C4-2B (cell line): ENCODE measurements around the gene GDF2.

Experiments
- H3K27ac ChIP-seq: fragments of 450-650 bp; 2 replicates; pipeline ENCODE4 v1.5.1; 2017
- ZFX ChIP-seq: fragments of 450-650 bp; IDR thresholded peaks from 2 replicates; pipeline ENCODE4 v1.6.1; 2017
- TF ChIP-seq, protein P1 (sequence below): fragments of 450-650 bp; conservative IDR thresholded peaks from 2 replicates; pipeline ENCODE4 v1.5.1; 2017; ENCODE audit warnings: mild to moderate bottlenecking

Gene GDF2

DNA sequence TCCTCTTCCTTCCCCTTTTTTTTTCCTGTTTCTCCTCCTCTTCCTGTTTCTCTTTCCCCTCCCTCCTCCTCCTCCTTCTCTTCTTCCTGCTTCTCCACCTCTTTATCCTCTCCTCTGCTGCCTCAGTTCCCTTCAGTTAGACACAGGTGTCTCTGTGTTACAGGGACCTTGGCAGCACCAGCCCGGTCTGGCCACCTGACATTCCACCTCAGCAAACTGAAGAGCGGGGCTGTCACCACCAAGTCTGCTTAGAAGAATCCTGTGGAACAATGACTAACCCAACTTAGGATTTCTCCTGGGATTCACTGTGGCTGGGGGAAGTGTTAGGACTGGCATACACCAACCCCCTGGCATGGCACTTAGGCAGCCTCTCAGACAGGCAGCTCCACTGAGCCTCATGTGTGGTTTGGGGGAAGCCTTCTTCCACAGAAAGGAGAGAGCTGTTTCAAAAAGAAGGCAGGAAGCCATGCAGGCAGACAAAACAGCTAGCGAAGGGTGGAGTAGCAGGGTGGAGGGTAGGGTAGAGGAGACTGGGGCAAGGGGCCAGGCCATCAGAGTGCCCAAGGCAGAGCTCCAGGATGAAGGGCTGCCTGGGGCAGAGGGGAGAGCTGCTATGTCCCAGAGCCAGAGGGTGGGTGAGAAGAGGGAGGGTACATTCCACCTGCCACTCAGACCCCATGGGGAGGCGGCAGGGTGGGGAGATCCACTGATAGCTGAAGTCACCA is 35.5 kb upstream of the GDF2 start:
- no peak for TF ChIP-seq ZFX
- TF ChIP-seq, protein P1, sequence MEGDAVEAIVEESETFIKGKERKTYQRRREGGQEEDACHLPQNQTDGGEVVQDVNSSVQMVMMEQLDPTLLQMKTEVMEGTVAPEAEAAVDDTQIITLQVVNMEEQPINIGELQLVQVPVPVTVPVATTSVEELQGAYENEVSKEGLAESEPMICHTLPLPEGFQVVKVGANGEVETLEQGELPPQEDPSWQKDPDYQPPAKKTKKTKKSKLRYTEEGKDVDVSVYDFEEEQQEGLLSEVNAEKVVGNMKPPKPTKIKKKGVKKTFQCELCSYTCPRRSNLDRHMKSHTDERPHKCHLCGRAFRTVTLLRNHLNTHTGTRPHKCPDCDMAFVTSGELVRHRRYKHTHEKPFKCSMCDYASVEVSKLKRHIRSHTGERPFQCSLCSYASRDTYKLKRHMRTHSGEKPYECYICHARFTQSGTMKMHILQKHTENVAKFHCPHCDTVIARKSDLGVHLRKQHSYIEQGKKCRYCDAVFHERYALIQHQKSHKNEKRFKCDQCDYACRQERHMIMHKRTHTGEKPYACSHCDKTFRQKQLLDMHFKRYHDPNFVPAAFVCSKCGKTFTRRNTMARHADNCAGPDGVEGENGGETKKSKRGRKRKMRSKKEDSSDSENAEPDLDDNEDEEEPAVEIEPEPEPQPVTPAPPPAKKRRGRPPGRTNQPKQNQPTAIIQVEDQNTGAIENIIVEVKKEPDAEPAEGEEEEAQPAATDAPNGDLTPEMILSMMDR, result no peak
- no peak overlapping the region for H3K27ac ChIP-seq

- TF ChIP-seq, protein P1, result no peak
- no peak for TF ChIP-seq ZFX
- no peak overlapping the region for H3K27ac ChIP-seq
These were observed 34.9 kb upstream of the GDF2 start for GRCh38 chr10:47287365-47287802.

DNA sequence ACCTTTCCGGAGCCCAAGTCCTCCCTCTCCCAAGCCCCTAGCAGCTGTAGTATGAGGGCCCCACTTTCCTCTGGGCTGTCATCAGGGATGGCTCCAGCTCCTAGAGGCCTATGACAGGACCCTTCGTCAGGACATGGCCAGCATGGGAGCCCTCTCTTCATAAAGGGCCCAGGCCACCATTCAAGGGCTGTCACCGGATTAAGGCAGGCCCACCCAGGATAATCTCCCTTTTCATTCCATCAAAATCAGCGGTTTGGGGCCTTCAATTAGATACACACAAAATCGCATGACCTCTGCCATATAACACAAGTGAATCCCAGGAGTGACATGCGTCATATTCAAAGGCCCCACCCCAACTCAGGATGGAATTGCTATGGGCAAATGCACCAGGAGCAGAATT is 34.4 kb upstream of the GDF2 start:
- H3K27ac ChIP-seq, result no peak overlapping the region
- no peak for TF ChIP-seq ZFX
- TF ChIP-seq, protein P1, result no peak

DNA sequence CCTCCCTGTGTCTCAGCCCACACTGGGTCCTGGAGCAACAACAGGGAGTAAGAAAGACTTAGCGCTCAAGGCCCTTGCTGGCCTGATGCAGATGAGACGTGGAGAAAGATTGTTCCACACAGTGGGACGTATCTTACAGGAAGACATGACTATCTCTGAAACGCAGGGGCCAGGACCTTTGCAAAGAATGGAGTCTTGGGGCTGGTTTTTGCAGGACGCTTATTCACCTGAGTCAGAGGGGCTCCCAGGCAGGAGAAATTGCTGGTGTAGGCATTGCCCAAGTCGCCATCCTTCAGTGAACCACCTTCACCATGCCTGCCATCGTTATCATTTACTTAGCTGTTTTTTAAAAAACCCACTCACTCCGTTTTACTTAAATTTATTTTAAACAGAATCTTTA is 34.0 kb upstream of the GDF2 start:
- H3K27ac ChIP-seq, result no peak overlapping the region
- no peak for TF ChIP-seq ZFX
- TF ChIP-seq, protein P1, result no peak

DNA sequence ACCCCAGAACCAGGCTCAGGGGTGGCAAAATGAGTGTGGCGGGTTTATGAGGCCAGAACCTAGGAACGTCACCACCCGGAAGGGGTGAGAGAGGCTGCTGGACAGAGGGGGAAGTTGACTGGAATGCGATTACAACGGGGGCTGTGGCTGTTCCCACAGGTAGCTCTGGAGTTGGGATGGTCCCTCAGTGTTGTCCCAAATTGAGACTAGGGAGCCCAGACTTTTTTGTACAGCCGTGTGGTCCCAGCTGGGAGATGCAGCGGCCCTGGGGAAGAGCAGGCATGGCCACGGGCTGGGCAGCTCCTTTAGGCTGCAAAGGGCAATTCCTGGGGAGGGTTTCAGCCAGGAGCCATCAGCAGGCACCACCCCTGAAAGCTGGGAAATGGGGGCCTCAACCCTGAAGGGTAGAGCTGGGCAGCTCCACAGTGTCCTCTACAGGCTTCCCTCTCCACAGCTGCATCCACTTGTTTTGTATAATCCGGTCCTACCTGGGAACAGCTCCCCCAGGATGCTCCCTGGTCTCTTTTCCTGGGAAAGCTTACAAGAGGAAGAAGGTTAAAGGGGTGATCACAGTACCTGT is 33.2 kb upstream of the GDF2 start:
- TF ChIP-seq ZFX, result no peak
- TF ChIP-seq, protein P1, result no peak
- no peak overlapping the region for H3K27ac ChIP-seq

GRCh38 chr10:47289921-47290320 is 32.3 kb upstream of the GDF2 start:
- H3K27ac ChIP-seq, result no peak overlapping the region
- no peak for TF ChIP-seq ZFX
- TF ChIP-seq, protein P1, result no peak

DNA sequence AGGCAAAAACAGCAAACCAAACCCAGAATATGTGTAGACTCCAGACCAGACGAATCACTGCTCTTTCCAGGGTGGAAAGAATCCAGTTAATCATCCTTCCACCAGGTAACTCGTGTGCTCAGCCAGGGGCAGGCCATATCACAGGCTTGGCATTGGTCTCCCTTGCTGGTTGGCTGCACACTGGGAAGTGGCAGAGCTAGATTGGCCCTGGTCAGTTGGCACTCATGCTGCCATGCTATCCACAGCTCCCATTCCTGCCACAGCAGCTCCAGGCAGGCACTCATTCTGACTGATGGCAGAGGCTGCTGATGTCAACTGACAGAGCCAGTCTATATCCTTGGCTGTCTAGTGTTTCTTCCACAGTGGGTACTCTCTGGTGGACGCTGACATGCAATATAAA is 31.9 kb upstream of the GDF2 start:
- no peak for TF ChIP-seq ZFX
- TF ChIP-seq, protein P1, result no peak
- no peak overlapping the region for H3K27ac ChIP-seq
